ENCODE data around the gene TRIM17. TPM values are rescaled to one million over a fixed set of nuclear protein-coding genes. Genes with fewer than 3 reads are reported as not detected.

TRIM17 gene
- total RNA-seq, 2 donors from 2014 or later, result 8.4 to 19.6 TPM

DNA sequence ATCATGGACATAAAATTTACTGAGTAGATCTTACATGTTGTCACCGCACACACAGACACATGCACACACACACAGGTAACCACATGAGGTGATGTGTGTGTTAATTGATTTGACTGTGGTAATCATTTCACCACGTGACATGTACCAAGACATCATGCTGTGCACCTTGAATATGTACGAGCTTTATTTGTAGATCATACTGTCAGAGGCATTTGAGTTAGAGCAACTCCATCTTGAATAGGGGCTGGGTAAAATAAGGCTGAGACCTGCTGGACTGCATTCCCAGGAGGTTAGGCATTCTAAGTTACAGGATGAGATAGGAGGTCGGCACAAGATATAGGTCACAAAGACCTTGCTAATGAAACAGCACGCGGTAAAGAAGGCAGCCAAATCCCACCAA is 31.7 kb upstream of the TRIM17 start:
- H3K9me3 ChIP-seq (ENCODE audit: control insufficient read depth, low read length), result no peaks in the 10 kb centered on the region
- H3K9ac ChIP-seq (ENCODE audit: extremely low read depth, low read length, poor library complexity, severe bottlenecking), result no peak overlapping the region
- no peak overlapping the region for H3K4me3 ChIP-seq (ENCODE audit: low read length)
- H3K27me3 ChIP-seq (ENCODE audit: control insufficient read depth, insufficient read depth, low read length, poor library complexity, severe bottlenecking), result peaks cover 43% of the 10 kb centered on the region
- no peak overlapping the region for H3K27ac ChIP-seq (ENCODE audit: low read depth, low read length)
- H3K4me1 Mint-ChIP-seq, result peaks cover 16% of the 10 kb centered on the region
- no peak overlapping the region for H3K4me3 Mint-ChIP-seq
- H3K36me3 ChIP-seq (ENCODE audit: control insufficient read depth, insufficient read depth, low read length), result no peaks in the 10 kb centered on the region
- 80 to 84% methylated on average over 2 to 6 of the region's 6 CpGs for WGBS, 2 experiments (ENCODE audit: insufficient coverage in 1 of 2, insufficient read length in 1 of 2)
- TF ChIP-seq, protein P1, sequence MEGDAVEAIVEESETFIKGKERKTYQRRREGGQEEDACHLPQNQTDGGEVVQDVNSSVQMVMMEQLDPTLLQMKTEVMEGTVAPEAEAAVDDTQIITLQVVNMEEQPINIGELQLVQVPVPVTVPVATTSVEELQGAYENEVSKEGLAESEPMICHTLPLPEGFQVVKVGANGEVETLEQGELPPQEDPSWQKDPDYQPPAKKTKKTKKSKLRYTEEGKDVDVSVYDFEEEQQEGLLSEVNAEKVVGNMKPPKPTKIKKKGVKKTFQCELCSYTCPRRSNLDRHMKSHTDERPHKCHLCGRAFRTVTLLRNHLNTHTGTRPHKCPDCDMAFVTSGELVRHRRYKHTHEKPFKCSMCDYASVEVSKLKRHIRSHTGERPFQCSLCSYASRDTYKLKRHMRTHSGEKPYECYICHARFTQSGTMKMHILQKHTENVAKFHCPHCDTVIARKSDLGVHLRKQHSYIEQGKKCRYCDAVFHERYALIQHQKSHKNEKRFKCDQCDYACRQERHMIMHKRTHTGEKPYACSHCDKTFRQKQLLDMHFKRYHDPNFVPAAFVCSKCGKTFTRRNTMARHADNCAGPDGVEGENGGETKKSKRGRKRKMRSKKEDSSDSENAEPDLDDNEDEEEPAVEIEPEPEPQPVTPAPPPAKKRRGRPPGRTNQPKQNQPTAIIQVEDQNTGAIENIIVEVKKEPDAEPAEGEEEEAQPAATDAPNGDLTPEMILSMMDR (conservative IDR thresholded peaks at IDR 0.05), result no peak
- no peaks in the 10 kb centered on the region for H3K36me3 Mint-ChIP-seq (ENCODE audit: low read depth)
- peaks cover 66% of the 10 kb centered on the region for H3K27me3 Mint-ChIP-seq (ENCODE audit: insufficient read depth)
- no peak for DNase-seq
- H3K4me1 ChIP-seq (ENCODE audit: control insufficient read depth, insufficient read depth, low read length), result no peaks in the 10 kb centered on the region
- no peak overlapping the region for H3K27ac Mint-ChIP-seq
- peaks cover under 1% of the 10 kb centered on the region for H3K9me3 Mint-ChIP-seq

DNA sequence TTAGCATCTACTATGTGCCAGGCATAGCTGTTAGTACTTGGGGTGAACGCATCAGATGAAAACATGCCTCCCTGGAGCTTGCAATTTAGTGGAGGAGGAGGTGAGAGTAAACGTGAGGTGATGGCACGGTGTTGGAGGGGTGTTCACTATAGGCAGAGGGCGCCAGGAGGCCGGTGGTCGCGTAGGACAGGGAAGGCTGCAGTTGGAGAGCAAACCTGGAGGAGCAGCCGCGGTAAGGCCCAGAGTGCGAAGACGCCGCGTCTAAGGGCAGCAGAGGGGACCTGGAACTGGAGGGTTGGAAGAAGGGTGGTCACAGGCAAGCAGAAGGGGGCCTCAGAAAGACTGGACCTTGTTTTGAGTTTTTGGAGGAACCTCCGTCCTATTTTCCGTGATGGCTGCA is 30.2 kb upstream of the TRIM17 start:
- TF ChIP-seq, protein P1 (conservative IDR thresholded peaks at IDR 0.05), result peak; percentile 47
- Histone ChIP-seq H3K27me3 (ENCODE audit: control insufficient read depth, insufficient read depth, low read length, poor library complexity, severe bottlenecking) (peaks cover 55% of the 10 kb centered on the region), H3K36me3 (ENCODE audit: control insufficient read depth, insufficient read depth, low read length) (no peaks in the 10 kb centered on the region), H3K9me3 (ENCODE audit: control insufficient read depth, low read length) (no peaks in the 10 kb centered on the region), H3K4me3 (ENCODE audit: low read length) (no peak overlapping the region), H3K27ac (ENCODE audit: low read depth, low read length) (no peak overlapping the region), H3K4me1 (ENCODE audit: control insufficient read depth, insufficient read depth, low read length) (no peaks in the 10 kb centered on the region), H3K9ac (ENCODE audit: extremely low read depth, low read length, poor library complexity, severe bottlenecking) (no peak overlapping the region)
- peak; percentile 79 for DNase-seq
- peaks cover 81% of the 10 kb centered on the region for H3K27me3 Mint-ChIP-seq (ENCODE audit: insufficient read depth)
- peaks cover 20% of the 10 kb centered on the region for H3K4me1 Mint-ChIP-seq
- peak overlapping the region; percentile 65 for H3K4me3 Mint-ChIP-seq
- no peak overlapping the region for H3K27ac Mint-ChIP-seq
- 36 to 40% methylated on average over 10 to 15 of the region's 15 CpGs for WGBS, 2 experiments (ENCODE audit: insufficient coverage in 1 of 2, insufficient read length in 1 of 2)
- peaks cover 3% of the 10 kb centered on the region for H3K9me3 Mint-ChIP-seq
- no peaks in the 10 kb centered on the region for H3K36me3 Mint-ChIP-seq (ENCODE audit: low read depth)

DNA sequence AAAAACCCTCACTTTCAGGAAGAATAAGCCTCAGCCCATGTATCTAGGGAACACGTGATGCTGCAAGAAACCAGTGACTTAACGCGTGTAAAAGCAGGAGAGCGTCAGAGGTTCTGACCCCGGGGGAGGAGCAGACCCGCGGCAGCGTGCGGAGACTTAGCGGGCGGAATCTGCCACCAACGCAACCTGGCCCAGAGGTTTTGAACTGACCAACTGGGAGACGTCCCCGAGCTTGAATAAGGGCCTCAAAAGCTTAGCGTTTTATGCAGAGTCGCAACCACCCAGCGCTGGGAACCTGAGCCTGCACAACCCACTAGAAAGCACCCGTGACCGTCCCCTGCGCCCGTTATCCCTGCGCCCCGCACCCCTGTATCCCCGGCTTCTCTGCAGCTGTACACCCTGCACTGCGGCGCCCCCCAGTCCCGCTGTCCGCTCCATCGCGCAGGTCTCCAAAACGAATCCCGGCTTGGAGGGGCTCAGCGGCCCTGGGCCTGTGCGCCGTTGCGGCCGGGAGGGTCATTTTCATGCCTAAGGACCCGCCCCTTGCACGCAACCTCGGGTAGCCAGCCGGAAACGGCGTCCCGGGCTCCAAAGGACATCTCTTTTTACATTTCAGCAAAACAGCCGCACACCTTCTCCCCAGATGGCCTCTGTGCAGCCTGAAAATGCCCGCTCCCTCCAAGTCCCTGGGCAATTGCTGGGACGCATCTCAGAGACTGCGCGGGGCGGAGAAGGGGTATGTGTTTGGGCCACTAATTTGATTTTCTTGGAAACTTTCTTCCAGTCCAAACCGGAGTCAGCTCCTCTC is 29.4 kb upstream of the TRIM17 start:
- H3K36me3 Mint-ChIP-seq (ENCODE audit: low read depth), result no peaks in the 10 kb centered on the region
- 4 to 10% methylated on average over 25 to 50 of the region's 51 CpGs for WGBS, 2 experiments (ENCODE audit: insufficient coverage in 1 of 2, insufficient read length in 1 of 2)
- Histone ChIP-seq H3K27ac (ENCODE audit: low read depth, low read length) (no peak overlapping the region), H3K36me3 (ENCODE audit: control insufficient read depth, insufficient read depth, low read length) (no peaks in the 10 kb centered on the region), H3K4me1 (ENCODE audit: control insufficient read depth, insufficient read depth, low read length) (no peaks in the 10 kb centered on the region), H3K9ac (ENCODE audit: extremely low read depth, low read length, poor library complexity, severe bottlenecking) (peak overlapping the region; percentile 17), H3K27me3 (ENCODE audit: control insufficient read depth, insufficient read depth, low read length, poor library complexity, severe bottlenecking) (peaks cover 61% of the 10 kb centered on the region), H3K4me3 (ENCODE audit: low read length) (peak overlapping the region; percentile 77), H3K9me3 (ENCODE audit: control insufficient read depth, low read length) (no peaks in the 10 kb centered on the region)
- H3K27me3 Mint-ChIP-seq (ENCODE audit: insufficient read depth), result peaks cover 89% of the 10 kb centered on the region
- TF ChIP-seq, protein P1 (conservative IDR thresholded peaks at IDR 0.05), result no peak
- peak overlapping the region; percentile 65 for H3K4me3 Mint-ChIP-seq
- H3K9me3 Mint-ChIP-seq, result peaks cover 3% of the 10 kb centered on the region
- no peak overlapping the region for H3K27ac Mint-ChIP-seq
- peaks cover 20% of the 10 kb centered on the region for H3K4me1 Mint-ChIP-seq
- peak; percentile 81 for DNase-seq
